GM21619 (cell line): ENCODE measurements around the gene ILF2.
"Not testable (repeated sequence)": the region's sequence is repeated elsewhere in the genome, so short reads cannot be mapped to it uniquely, and the experiment has no call there.

Experiments used
- ATAC-seq: cut with Tn5 transposase; IDR thresholded peaks from one replicate; pipeline ENCODE4 v1.9.1; 2021; ENCODE audit not compliant: unreplicated experiment

The ILF2 gene

DNA sequence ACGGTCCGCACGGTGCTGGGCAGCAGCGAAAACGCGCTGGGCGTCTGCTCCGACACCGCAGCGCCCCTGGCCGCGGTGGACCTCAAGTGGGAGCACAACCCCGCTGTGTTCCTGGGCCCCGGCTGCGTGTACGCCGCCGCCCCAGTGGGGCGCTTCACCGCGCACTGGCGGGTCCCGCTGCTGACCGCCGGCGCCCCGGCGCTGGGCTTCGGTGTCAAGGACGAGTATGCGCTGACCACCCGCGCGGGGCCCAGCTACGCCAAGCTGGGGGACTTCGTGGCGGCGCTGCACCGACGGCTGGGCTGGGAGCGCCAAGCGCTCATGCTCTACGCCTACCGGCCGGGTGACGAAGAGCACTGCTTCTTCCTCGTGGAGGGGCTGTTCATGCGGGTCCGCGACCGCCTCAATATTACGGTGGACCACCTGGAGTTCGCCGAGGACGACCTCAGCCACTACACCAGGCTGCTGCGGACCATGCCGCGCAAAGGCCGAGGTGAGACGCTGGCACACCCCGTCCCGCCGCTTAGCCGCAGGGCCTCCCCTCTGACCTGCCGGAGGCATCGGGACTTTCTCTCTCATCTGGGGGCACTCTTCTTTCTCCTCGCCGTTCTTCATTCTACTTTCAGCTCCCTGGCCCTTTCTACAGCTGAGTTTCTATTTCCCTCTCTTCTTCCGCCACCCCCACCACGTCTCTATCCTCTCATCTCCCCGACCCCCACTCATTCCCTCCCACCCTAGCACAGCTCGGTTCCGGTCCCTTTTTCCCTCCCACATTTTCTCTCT, 8.7 kb upstream of the ILF2 start:
- ATAC-seq: no peak

DNA sequence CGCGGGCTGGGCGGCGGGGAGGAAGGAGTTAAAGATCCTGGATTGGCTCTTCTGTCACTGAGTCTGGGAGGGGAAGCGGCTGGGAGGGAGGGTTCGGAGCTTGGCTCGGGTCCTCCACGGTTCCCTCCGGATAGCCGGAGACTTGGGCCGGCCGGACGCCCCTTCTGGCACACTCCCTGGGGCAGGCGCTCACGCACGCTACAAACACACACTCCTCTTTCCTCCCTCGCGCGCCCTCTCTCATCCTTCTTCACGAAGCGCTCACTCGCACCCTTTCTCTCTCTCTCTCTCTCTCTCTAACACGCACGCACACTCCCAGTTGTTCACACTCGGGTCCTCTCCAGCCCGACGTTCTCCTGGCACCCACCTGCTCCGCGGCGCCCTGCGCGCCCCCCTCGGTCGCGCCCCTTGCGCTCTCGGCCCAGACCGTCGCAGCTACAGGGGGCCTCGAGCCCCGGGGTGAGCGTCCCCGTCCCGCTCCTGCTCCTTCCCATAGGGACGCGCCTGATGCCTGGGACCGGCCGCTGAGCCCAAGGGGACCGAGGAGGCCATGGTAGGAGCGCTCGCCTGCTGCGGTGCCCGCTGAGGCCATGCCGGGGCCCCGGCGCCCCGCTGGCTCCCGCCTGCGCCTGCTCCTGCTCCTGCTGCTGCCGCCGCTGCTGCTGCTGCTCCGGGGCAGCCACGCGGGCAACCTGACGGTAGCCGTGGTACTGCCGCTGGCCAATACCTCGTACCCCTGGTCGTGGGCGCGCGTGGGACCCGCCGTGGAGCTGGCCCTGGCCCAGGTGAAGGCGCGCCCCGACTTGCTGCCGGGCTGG, 7.9 kb upstream of the ILF2 start, which contains the start of gene NPR1:
NPR1 (plus strand) TSS at position 170 of the 818 bp plus-strand sequence; CDS start at position 591, 421 bp downstream.
- ATAC-seq: no peak

DNA sequence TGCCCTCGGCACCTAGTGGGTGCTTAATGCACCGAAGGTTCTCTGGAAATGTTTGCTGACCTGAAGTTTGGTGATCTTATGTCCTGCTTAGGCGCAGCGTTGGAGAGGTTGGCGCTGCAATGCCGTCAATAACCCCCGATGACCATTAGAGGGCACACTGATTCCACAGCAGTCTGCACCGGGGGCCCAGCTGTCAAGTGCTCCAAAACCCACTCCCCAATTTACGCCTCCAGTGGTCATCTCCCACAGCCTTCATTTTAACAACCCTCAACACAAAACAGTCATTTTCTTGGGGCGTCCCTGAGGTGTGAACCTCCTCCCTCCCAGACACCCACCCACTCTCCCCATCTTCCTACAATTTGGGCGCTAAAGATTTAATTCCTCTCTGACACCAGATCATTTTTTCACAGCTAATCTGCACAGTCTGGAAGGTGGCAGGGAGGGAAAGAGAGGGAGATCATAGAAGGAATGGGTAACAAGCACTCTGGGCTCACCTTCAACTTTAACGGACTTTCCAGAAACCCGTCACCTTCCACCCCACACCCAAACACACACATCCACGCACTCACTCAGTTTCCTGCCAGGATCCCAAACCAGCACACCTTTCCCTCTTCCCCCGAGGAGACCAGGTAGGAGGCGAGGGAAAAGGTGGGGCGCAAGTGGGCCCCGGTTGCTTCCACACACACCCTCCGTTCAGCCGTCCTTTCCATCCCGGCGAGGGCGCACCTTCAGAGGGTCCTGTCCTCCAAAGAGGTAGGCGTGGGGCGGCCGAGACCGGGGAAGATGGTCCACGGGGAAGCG, 7.1 kb upstream of the ILF2 start:
- ATAC-seq: no peak

DNA sequence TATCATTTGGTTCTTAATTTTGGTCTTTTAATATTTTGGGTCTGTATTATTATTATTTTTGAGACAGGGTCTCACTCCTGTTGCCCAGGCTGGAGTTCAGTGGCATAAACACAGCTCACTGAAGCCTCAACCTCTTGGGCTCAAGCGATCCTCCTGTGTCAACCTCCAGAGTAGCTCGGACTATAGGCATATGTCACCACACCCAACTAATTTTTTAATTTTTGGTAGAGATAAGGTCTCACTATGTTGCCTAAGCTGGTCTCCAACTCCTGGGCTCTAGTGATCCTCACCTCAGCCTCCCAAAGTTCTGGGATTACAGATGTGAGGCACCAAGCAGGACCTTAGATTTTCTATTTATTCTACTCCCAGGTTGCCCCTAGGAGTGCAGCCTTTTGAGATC, 2.7 kb upstream of the ILF2 start:
- no peak for ATAC-seq

DNA sequence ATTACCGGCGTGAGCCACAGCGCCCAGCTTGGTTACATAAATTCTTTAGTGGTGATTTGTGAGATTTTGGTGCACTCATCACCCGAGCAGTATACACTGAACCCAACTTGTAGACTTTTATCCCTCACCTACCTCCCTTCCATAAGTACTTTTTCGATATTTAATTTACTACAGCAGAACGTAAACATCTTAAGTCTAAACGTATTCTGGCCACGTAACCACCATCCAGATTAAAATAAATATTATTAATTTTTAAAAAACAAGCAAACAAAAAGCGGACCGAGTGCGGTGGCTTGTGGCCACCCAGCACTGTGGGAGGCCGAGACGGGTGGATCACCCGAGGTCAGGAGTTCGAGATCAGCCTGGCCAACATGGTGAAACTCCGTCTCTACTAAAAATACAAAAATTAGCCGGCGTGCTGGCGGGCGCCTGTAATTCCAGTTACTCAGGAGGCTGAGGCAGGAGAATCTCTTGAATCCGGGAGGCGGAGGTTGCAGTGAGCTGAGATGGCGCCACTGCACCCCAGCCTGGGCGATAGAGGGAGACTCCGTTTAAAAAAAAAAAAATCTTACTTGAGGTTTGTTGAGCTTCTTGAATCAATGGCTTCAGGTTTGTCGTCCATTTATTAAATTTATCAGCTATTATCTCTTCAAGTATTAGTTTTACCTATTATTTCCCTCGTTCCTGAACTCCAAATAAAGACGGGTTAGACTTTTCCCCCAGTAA, 998 bp upstream of the ILF2 start:
- peak; percentile 11 for ATAC-seq

DNA sequence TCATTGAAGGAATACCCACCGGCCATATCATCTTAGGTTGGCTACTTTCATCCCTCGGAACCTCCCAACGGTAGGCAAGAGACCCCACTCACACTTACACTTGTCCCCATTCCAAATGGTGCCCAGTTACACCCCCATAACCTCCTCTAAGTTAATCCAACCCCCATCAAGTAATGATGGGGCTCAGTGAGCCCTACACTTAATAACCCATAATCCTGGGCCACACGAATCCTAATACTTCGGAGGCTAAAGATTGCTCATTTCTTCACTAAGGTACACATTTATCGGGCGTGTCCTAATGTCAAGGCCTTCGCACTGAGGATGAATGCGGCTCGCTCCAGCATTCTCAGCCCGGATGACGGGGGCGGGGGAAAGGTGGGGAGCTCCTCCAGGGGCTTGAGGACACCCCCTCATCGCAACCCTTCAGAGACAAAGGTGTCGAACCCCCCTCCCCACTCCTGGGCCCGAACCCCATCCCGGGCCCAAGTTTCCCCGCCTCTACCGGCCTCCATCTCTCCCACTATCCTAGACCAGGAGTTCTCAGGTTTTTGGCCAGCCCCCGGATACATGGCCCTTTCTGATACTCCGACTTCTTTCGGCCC, 435 bp downstream of the ILF2 start:
- no peak for ATAC-seq

DNA sequence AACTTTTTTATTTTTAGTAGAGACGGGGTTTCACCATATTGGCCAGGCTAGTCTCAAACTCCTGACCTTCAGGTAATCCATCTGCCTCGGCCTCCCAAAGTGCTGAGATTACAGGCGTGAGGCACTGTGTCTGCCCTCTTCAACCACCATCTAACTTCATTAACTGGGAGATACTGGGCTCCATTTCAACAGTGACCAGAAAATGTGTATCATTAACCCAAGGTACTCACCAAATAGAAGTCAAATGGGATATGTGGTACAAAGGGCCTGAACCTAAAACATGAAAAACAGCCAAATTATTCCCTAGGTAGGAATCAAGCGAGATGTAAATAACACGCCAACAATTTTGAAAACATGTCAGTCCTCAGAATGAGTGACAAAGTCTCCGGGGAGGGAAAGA, 1.2 kb downstream of the ILF2 start:
- ATAC-seq: no peak

DNA sequence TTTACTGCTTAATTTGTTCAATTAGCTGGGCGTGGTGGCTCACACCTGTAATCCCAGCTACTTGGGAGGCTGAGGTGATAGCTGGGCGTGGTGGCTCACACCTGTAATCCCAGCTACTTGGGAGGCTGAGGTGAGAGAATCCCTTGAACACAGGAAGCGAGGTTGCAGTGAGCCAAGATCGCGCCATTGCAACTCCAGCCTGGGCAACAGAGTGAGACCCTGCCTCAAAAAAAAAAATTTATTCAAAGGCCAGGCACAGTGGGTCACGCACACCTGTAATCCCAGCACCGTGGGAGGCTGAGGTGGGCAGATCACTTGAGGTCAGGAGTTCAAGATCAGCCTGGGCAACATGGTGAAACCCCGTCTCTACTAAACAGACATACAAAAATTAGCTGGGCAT, 2.1 kb downstream of the ILF2 start:
- not testable (repeated sequence) for ATAC-seq

DNA sequence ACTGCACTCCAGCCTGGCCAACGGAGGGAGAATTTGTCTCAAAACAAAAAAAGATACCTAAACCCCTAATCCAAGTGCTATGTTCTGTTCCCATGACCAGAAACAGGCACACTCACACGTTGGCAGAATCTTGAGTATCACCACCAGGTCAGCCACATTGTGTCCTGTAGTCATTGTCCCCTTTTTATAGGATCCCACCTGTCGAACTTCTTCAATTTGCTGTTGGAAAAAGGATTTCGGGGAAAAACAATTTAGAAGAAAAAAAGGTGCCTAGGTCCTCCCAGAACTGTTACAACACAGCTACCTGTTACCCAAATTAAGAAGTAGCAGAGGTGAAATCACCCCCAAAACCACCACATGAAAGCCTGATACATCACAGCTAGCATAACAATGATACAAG, 3.4 kb downstream of the ILF2 start:
- ATAC-seq: no peak

DNA sequence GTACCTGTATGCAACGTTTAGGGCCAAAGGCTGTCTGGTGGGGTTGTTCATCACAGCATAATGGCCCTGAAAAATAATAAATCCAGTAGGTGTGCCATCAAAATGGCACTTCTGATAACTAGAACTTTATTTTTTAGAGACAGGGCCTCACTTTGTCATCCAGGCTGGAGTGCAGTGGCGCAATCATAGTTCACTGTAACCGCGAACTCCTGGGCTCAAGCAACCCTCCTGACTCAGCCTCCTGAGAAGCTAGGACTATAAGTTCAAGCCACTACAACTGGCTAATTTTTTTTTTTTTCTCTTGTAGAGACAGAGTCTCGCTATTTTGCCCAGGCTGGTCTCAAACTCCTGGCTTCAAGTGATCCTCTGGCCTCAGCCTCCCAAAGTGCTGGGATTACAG, 7.6 kb downstream of the ILF2 start:
- ATAC-seq: no peak

DNA sequence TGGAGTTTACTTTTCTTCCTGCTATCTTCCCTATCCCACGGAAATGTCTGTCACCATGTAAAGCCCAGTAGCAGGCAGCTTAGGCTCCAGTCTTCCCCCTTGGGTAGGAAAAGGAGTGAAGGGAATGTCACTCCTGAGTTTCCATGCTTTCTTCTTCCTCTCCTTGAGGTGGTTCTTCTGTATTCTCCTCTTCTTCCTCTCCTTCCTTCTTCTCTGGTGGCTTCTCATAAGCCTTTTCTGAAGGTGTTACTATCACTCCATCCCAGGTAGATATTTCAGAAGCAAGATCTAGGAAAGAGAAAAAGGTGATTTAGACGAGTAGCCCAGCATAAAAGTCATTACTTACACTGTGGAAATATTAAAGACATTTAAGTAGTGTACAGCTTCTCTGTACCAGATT, 8.5 kb downstream of the ILF2 start:
- no peak for ATAC-seq

DNA sequence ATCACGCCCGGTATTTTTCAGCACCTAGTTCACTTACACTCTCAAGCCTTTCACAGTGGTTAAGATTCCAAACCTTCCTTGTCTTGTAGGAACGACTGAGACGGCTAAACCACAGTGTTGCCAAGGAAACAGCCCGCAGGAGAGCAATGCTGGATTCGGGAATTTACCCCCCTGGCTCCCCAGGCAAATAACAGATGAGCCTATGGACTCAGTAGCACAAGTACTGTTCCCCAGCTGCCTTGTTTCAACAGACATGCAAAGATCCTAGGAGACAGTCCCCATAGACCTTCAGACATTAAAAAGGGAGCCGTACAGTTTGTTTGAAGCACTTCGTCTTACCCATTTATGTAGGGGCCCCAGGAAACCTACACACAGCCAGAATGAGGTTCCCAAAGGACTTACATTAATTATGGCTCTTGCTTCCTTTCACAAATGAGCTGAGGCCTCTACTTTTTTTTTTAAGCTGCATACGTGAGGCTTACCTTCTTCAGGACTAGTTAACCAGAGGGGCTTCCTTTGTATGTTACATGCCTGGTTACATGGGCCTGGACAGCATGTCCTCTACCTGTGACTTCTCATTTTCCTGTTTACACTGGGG, 9.6 kb downstream of the ILF2 start:
- no peak for ATAC-seq

DNA sequence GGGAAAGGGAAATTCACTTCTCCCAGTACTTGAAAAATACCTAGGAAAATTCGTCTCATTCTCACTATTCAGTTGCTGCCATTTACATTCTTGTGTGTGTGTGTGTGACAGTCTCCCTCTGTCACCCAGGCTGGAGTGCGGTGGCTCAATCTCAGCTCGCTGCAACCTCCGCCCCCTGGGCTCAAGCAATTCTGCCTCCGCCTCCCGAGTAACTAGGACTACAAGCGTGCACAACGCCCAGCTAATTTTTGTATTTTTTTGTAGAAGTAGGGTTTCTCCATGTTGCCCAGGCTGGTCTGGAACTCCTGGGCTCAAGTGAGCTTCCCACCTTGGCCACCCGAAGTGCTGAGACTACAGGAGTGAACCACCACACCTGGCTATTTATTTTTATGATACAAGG, 11.1 kb downstream of the ILF2 start:
- no peak for ATAC-seq

DNA sequence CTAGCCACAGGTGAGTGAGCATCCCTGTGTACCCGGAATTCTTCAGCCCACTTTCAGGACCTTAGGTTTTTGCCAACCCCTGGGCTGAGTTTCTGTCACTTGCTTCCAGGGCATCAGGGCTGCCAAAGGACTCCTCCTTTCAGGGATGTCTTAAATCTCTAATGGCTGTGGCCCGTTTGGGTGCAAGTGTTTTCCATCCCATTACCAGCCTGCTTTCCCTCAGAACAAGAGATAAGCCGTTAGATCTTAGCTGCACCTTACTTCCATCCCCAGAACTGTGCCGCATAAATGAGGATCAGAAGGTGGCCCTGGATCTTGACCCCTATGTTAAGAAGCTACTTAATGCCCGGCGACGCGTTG, 11.6 kb downstream of the ILF2 start:
- ATAC-seq: no peak

DNA sequence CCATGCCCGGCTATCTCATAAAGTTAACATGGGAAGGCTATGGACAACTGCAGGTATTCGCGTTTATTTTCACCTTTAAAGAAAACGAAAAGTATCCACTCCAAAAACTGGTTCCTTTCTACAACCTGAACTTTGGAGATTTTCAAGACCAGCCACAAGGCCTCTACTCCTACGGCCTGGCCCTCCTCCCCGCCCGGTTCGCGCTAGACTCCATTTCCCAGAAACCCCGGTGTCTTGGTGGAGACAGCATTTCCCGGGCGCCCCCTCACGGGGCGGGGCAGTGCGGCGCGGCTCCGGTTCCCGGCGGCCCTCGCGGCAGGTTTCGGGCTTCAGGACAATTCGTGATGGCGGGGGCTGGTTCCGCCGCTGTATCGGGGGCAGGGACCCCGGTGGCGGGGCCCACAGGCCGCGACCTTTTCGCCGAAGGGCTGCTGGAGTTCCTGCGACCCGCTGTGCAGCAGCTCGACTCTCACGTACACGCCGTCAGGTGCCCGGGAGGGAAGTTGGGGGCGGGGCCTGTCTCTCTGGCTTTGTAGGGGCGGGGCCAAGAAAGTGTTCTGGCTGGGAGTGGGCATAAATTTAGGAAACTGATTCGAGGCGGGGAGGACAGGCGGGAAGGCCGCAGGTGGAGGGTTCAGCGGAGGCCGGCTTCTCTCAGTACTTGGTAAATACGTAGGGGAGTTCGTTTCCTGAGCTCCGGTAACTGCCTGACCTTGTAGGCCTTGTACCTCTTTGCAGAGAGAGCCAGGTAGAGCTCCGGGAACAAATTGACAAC, 12.2 kb downstream of the ILF2 start, which contains the start of gene SNAPIN:
SNAPIN (plus strand) TSS at position 304 of the 775 bp plus-strand sequence; CDS start at position 345, 41 bp downstream.
- ATAC-seq: peak; percentile 87

DNA sequence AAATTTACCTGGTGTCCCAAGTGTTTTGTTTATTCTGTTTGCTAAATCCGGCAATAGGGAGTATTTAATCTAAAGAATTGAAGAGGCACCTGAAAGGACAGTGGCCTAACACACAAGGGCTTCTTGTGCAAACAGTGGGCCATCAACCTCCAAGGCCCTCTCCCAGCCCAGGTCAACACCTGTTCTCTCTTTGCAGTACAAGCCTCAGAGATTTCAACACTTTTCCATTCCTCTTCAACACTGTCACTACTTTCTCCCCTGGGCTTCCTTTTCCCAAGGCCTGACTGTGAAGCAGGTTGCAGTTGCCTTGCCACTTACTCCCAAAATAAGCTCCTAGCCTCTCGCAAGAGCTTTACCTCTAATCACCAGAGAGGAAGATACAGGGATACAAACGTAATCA, 15.5 kb downstream of the ILF2 start:
- ATAC-seq: no peak

DNA sequence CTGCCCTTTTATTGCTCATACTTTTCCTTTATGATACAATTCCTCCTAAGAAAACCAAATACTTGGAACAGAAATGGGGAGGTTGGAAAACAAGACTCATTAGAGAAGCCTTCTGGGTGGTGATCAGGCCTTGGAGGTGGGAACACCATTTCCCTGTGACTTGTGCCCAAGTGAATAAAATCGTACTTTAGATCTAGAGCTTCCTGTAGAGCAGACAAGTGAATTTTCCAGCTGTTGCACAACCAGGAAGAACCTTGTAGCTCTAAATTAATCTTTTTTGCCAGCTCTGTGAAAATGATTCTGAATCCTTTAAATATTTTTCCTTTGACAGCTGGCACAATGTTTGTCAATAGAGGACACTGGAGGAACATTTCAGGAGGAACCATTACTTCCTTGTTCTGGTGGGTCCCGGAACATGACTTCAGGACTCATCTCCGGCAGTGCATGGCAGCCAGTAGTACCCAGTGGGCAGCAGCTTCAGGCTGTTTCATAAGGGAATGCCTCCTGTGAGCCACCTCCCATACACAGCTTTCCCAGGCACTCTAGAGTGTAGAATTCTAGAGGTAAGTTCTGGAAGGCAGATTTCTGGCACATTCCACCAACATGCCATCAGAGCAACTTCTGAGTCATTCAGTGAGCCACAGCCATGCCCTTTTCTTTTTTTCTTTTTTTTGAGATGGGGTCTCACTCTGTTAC, 17.8 kb downstream of the ILF2 start:
- no peak for ATAC-seq

DNA sequence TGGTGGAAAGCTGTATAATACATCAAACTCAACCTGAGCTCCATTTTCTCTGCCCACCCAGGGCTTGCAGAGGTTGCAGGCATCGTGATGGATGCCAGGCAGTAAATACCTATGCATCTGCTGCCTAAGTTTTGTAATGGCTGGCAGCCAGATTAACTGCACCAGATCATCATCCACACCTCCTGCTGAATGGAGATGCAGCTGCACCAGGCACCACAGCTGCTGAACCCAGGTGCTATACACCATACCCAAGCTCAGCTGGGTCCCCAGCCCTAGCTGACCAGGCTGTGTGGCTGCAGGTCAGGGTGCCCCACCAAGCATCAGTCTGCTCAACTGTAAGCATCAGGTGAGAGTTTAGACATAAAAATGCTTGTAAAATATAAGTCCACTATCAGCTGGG, 19.0 kb downstream of the ILF2 start:
- ATAC-seq: no peak

DNA sequence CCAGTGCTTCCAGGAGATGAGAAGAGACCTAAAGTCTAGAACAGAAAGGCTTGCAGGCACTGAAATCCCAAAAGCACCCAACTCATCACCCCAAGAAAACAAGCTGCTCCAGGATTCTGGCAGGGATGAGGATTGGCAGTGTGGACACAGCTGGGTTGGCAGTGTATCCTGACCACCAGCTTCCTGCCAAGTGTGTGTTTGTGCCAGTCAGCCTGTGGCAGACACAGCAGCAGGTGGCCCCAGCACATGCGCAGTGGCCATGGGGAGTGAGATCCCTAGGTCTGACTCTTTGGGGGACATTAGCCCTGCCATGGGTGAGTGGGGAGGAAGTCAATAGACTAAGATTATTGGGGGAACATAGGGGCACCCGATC, 20.9 kb downstream of the ILF2 start:
- ATAC-seq: no peak
